ENCODE data around the gene SRPK3.

SRPK3 gene

DNA sequence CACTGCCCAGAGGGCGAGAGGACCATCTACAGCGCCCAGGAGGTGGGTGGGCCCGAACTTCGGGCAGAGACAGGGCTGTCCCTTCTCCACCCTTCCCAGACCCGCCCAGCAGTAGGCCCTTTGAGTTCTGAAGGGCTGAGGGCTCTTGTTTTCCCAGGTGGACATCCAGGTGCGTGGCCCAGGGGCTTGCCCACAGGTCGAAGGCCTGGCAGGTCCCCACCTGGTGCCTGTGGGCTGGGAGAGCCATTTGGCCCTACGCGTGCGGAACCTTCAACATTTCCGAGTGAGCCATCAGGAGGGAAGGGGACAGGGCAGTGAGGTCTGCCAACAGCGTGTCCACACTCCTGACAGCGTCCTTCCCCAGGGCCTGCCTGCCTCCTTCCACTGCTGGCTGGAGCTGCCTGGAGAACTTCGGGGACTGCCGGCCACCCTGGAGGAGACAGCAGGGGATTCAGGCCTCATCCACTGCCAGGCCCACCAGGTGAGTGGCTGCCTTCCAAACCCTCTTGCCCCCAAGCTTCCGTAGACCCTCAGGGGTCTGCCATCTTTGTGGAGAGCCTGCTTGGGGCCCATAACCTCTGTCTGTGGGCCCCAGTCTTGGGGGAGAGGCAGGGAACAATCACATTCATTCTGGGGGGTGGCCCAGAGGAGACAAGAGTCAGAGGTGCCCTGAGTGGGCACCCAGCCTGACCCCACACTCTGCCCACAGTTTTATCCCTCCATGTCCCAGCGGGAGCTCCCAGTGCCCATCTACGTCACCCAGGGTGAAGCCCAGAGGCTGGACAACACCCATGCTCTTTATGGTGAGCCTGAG is 10.0 kb upstream of the SRPK3 start:
- DNase-seq (ENCODE audit: low spot score), result no peak

DNA sequence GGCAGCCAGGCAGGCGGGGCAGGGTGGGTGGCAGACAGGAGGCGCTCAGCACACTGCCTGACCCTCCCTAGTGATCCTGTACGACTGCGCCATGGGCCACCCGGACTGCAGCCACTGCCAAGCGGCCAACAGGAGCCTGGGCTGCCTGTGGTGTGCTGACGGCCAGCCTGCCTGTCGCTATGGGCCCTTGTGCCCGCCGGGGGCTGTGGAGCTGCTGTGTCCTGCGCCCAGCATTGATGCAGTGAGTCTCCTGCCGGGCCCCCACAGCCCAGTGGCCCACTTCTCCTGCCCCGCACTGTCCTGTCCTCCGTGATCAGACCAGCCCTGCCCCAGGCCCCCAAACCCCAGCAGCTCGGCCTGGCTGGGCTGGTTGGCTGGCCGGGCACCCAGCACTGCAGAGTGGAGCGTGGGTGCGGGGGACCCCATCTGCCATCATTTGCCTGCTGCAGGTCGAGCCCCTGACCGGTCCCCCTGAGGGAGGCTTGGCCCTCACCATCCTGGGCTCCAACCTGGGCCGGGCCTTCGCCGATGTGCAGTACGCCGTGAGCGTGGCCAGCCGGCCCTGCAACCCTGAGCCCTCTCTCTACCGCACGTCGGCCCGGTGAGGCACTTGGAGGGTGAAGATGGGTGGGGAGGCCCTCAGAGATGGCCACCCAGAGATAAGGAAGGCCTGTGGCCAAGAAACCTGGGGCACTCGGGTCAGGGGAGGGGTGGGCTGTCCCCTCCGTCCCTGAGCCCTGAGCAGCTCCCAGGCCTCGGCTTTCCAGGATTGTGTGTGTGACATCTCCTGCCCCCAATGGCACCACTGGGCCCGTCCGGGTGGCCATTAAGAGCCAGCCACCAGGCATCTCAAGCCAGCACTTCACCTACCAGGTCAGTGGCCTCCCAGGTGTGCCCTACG is 9.2 kb upstream of the SRPK3 start:
- DNase-seq (ENCODE audit: low spot score), result no peak

DNA sequence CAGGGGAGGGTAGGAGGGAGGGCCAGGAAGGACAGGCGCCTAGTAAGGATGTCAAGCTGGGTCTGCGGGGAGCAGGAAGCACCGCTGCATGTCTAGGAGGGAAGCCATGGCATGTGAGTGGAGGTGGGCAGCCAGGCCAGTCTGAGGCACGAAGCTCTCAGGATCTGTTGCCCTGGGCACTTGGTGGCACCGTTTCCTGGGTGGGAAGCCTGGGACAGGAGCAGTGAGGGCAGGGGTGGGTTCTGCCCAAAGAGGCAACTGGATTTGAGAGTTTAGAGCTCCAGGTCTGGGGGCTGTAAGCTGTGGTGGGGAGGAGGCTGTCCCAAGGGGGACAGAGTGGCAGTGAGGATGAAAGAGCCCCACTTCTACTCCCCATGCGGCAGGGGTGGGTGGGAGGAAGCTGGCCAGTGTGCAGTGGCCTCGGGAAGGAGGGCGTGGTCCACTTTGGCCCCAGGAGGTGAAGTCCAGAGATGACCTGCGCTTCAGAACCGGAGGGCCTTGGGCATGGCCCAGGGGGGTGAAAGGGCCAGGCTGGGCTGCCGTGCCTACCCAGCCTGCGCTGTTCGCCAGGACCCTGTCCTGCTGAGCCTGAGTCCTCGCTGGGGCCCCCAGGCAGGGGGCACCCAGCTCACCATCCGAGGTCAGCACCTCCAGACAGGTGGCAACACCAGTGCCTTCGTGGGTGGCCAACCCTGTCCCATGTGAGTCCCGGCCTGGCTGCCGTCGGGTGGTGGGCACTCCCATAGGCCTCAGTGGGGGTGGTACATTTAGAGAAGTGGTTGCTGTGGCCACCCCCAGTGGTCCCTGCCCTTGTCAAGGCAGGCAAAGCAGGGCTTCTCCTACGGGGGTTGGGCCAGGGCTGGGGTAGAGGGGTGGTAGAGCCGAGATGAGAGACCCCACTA is 8.3 kb upstream of the SRPK3 start:
- no peak for DNase-seq (ENCODE audit: low spot score)

DNA sequence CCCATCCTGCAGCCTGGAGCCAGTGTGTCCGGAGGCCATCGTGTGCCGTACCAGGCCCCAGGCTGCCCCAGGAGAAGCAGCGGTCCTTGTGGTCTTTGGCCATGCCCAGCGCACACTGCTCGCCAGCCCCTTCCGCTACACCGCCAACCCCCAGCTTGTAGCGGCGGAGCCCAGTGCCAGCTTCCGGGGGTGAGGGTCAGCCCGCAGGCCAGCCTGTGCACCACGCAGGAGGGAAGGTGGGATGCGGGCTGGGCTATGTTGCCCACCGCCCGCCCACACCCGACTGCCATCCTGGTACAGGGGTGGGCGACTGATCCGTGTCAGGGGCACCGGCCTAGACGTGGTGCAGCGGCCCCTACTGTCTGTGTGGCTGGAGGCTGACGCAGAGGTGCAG is 7.6 kb upstream of the SRPK3 start:
- no peak for DNase-seq (ENCODE audit: low spot score)

DNA sequence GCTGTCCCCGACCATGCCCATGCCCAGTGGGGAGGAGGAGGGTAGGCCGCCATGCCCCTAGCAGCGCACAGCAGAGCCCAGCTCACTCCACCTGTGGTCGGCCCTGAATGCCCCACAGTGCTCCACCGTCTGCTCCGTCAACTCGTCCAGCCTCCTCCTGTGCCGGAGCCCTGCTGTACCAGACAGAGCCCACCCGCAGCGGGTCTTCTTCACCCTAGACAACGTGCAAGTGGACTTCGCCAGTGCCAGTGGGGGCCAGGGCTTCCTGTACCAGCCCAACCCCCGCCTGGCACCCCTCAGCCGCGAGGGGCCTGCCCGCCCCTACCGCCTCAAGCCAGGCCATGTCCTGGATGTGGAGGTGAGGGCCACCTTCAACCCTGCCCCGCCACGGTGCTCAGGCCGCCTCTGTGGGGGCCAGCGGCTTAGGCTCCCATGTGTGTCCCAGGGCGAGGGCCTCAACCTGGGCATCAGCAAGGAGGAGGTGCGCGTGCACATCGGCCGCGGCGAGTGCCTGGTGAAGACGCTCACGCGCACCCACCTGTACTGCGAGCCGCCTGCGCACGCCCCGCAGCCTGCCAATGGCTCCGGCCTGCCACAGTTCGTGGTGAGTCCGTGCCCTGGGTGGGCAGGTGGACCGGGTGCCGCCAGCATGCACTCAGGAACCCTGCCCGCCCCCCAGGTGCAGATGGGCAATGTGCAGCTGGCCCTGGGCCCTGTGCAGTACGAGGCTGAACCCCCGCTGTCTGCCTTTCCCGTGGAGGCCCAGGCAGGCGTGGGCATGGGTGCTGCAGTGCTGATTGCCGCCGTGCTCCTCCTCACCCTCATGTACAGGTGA is 6.9 kb upstream of the SRPK3 start:
- no peak for DNase-seq (ENCODE audit: low spot score)

DNA sequence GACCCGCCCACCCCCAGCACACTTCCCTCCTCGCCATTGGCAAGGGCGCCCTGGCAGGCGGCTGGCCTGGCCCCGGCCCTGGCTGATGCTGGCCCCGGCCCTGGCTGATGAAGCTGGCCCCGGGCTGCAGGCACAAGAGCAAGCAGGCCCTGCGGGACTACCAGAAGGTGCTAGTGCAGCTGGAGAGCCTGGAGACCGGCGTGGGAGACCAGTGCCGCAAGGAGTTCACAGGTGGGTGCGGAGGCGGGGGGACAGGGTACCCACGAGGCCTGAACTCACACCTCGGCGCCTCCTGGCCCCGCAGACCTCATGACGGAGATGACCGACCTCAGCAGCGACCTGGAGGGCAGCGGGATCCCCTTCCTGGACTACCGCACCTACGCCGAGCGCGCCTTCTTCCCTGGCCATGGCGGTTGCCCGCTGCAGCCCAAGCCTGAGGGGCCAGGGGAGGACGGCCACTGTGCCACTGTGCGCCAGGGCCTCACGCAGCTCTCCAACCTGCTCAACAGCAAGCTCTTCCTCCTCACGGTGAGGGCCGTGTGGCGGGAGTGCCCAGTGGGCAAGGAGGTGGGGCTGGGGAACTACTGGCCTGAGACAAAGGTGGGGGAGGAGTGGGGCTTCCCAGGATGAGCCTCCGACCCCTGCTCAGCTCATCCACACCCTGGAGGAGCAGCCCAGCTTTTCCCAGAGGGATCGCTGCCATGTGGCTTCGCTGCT is 6.1 kb upstream of the SRPK3 start:
- DNase-seq (ENCODE audit: low spot score), result no peak

DNA sequence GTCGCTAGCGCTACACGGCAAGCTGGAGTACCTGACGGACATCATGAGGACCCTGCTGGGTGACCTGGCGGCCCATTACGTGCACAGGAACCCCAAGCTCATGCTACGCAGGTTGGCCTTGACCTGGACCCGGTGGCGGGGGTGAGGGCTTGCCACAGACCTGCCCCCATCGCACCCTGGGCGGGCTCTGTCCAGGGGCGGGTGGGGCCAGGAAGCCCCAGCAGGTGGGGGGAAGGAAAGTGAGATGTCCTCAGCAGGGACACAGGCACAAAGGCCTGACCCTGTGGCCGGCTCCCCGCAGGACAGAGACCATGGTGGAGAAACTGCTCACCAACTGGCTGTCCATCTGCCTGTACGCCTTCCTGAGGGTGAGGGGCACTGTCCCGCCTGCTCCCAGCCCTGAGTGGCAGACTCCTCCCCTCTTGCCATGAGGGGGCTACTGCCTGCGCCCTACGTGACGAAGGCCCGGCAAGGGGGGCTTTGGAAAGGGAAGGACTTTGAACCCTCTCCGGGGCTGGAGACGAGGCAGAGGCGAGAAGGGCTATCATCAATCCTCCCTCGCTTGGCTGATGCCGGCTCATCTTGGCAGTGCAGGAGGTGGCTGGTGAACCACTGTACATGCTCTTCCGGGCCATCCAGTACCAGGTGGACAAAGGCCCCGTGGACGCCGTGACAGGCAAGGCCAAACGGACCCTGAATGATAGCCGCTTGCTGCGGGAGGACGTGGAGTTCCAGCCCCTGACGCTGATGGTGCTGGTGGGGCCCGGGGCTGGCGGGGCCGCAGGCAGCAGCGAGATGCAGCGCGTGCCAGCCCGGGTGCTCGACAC is 5.3 kb upstream of the SRPK3 start:
- no peak for DNase-seq (ENCODE audit: low spot score)

DNA sequence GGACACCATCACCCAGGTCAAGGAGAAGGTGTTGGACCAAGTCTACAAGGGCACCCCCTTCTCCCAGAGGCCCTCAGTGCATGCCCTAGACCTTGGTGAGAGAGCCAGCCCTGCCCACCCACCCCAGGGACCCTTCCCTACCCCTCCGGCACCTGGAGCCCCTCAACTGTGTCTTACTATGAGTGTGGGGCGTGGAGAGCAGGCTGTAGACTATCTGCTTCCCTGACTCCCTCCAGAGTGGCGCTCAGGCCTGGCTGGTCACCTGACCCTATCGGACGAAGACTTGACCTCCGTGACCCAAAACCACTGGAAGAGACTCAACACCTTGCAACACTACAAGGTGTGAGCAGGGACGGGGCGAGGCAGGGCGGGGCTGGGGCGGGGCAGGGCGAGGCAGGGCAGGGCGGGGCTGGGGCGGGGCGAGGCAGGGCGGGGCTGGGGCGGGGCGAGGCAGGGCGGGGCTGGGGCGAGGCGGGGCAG is 4.7 kb upstream of the SRPK3 start:
- DNase-seq (ENCODE audit: low spot score), result no peak

DNA sequence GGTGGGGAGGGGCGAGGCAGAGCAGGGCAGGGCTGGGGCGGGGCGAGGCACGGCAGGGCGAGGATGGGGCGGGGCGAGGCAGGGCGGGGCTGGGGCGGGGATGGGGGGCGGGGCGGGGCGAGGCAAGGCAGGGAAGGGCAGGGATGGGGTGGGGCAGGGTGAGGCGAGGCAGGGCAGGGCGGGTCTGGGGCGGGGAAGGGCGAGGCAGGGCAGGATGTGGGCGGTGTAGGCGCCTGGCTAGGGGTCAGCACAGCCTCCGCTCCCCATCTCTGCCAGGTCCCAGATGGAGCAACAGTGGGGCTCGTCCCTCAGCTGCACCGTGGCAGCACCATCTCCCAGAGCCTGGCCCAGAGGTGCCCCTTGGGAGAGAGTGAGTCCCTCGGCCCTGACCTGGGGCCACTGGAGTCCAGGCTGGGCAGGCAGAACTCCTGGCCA is 4.2 kb upstream of the SRPK3 start:
- DNase-seq (ENCODE audit: low spot score), result no peak

DNA sequence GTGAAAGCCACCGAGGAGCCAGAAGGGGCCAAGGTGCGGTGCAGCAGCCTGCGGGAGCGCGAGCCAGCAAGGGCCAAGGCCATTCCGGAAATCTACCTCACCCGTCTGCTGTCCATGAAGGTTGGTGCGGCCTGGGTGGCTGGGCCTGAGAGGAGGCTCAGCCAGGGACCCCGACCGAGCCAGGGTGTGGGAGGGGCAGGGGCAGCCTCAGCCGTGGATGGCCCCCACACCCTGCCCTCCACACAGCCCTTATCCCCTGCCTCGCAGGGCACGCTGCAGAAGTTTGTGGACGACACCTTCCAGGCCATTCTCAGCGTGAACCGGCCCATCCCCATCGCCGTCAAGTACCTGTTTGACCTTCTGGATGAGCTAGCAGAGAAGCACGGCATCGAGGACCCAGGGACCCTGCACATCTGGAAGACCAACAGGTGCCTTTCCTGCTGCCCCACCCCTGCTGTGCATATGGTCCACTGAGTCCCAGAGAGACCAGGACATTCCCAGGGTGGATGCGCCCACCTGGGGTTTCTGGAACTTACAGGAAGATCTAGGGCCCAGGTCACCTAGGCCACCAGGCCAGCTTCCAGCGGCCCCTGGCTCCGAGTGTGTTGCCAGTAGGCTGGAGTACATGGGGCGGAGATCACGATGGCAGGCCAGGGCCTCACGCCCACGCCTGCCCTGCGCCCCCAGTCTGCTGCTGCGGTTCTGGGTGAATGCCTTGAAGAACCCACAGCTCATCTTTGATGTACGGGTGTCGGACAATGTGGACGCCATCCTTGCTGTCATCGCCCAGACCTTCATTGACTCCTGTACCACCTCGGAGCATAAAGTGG is 3.4 kb upstream of the SRPK3 start:
- no peak for DNase-seq (ENCODE audit: low spot score)

DNA sequence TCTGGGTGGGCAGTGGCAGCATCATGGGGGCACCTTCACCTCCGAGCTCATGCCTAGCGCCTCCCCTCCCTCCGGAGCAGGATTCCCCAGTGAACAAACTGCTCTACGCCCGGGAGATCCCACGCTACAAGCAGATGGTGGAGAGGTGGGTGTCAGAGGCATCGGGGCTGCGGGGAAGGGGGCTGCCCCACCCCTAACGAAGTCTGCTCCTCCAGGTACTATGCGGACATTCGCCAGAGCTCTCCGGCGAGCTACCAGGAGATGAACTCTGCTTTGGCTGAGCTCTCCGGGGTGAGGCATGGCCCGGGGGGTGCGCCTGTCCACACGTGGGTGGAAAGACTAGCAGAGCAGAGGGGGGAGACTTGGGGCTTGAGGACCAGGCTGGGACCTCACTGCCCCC is 2.7 kb upstream of the SRPK3 start:
- no peak for DNase-seq (ENCODE audit: low spot score)

DNA sequence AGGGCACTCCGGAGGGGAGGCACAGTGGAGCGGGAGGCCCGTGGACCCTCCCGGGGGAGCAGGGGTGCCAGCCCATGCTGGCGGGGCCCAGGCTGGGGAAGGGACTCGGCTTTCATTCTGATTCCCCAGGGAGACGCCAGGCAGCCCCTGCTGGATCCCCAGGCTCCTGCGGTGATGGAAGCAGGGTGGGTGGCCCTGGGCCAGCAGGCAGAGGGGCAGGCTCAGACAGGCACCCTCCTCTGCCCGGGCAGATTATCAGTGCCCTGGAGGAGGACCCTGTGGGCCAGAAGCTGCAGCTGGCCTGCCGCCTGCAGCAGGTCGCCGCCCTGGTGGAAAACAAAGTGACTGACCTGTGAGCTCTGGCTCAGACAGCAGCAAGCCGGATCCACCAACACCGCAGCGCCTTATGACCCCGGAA is 2.1 kb upstream of the SRPK3 start:
- DNase-seq (ENCODE audit: low spot score), result no peak

DNA sequence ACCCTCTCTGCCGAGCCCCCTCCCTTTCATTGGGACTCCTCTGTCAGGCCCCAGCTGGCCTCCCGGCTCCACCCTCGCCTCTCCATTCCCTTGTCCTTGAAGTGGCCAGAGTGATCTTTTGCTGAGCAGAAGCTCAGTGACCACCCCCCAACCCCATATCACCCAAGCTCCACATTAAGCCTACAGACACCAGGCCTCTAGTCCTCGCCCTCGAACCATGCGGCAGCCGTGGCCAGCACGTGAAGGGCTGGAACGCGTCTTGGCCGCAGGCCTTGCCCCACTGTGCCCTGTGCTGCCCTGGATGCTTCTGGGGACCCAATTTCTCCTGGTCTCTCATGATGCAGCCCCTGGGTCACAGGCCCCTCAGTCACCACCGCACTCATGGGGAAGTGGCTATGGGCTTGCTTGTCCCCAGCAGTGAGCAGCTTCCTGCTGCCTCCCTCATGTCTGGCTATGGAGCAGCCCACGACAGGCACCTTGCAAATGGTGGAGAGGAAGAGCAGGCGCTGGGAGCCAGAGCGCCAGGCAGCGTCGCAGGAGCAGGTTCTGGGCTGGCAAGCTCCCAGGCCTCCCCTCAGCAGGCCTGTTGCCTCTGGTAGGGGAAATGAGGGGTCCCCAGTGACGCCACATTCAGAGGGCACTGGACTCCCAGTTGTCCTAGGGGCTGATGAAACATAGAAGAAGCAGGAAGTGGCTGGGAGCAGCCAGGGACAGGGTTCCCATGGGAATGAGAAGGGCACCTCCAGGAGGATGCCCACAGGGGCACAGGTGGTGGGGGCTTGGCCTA is 757 bp upstream of the SRPK3 start:
- DNase-seq (ENCODE audit: low spot score), result no peak

DNA sequence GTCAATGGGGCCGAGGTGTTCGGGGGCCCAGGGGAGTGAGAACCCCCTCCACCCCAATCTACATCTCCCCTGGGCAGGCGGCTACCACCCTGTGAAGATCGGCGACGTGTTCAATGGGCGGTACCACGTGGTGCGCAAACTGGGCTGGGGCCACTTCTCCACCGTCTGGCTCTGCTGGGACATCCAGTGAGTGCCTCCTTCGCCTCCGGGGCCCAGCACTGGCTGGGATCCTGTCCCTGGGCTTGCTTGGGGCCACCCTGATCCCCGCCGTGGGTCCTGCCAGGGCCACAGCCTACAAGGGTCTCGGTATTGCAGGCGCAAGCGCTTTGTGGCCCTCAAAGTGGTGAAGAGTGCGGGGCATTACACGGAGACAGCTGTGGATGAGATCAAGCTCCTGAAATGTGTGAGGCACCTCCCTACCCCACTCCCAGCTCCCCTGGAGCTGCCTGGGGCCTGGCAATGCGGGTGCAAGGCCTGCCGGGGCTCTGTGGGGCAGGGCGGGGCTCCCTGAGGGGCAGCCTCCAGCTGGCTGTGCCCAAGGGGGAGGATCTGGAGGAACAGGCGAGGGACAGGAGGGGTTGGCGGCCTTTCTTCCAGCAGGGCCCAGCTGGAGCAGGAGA is 697 bp downstream of the SRPK3 start:
- DNase-seq (ENCODE audit: low spot score), result no peak

DNA sequence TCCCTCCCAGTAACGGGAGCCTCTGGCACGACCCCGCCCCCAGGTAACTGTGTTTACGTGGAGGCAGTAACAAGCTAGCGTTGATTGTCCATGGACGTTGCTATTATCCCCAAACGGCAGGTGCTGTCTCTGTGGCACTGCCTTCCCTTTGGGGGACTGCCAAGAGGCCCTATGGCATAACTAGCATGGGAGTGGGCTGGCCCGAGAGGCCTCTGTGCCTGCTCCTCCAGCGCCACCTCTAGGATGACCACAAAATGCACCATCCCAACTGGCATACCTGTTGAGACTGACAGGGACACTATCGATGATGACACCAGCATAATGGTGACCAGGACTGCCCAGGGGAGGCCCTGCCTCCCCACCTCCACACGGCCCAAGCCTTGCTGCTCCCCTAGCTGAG is 1.5 kb downstream of the SRPK3 start:
- DNase-seq (ENCODE audit: low spot score), result no peak

DNA sequence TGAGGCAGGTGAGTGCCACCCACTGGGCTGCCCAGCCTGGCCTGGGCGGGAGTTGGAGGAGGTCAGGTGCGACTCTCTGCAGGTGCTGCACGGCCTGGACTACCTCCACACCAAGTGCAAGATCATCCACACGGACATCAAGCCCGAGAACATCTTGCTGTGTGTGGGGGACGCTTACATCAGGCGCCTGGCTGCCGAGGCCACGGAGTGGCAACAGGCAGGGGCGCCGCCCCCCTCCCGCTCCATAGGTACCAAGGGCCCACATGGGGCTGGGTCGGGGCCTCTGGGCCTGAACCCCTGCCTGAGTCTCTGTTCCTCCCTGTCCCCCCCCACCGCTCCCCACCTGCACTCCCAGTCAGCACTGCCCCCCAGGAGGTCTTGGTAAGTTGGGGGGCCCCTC is 2.0 kb downstream of the SRPK3 start:
- no peak for DNase-seq (ENCODE audit: low spot score)

DNA sequence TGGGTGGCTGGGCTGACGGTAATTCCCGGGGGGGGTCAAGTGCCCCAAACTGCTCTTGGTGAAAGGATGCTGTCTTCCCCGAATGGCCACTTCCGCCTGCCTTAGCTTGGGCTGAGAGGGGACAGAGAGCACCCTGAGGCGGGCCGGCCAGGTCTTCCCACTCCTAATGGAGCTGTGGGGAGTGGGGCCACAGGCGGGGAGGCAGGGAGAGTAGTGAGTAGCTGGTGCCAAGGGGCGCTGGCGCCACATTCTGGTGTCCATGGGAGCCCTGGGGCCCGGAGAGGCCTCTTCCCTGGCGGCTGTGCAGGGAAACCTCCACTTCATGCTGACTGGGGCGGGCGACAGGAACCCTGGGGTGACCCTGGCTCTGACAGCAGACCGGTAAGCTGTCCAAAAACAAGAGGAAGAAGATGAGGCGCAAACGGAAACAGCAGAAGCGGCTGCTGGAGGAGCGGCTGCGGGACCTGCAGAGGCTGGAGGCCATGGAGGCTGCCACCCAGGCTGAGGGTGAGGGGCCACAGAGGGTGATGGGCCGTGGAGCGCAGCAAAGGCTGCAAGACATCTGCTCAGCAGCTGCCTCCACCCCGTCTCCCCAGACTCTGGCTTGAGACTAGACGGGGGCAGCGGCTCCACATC is 2.7 kb downstream of the SRPK3 start:
- DNase-seq (ENCODE audit: low spot score), result no peak

Data from hepatic stellate cell (primary cell).